B cell (primary cell): ENCODE results near the gene WWC1. TPM values are rescaled to one million over a fixed set of nuclear protein-coding genes. Genes with fewer than 3 reads are reported as not detected.

Experiments used
- ATAC-seq: fragments of 200-7000 bp; cut with Tn5 transposase; one replicate; pipeline ENCODE4 v1.10.0; 2021; ENCODE audit warnings: low read depth, mild to moderate bottlenecking, moderate number of reproducible peaks, moderate library complexity
- CTCF ChIA-PET: fragments of 350-600 bp; sonication (Branson Sonifier 250); formaldehyde crosslinking; loops from one replicate; lab custom pipeline; 2021; ENCODE audit warnings: antibody characterized with exemption, inconsistent platforms; lab: Charles Lee
- POLR2A ChIA-PET: fragments of 350-600 bp; sonication (Branson Sonifier 250); formaldehyde crosslinking; loops from one replicate; lab custom pipeline; 2021; ENCODE audit warnings: antibody characterized with exemption; lab: Charles Lee
- DNase-seq: peaks from one replicate; pipeline ENCODE4 v3.0.0; 2013
- H2AFZ ChIP-seq: 2 replicates; pipeline ENCODE4 v1.6.1; 2012; ENCODE audit warnings: mild to moderate bottlenecking, low read depth, low read length; ENCODE audit not compliant: insufficient read depth, poor library complexity, severe bottlenecking
- H3K27ac ChIP-seq, 2 donors: 1 replicate in 1 of 2; 2 replicates in 1 of 2; pipeline ENCODE4 v1.5.1; 2012 to 2013; ENCODE audit warnings: low read length in 2 of 2, mild to moderate bottlenecking in 2 of 2, moderate library complexity in 1 of 2
- H3K27me3 ChIP-seq, 4 experiments: fragments of 200-600 bp in 1 of 4; sonication (generic) in 1 of 4; replicated peaks in 1 of 4; 1 replicate in 2 of 4; 2 replicates in 2 of 4; pipeline versions ENCODE4 v1.6.1 to v1.7.0; 2013 to 2016; ENCODE audit warnings: low read length in 3 of 4, mild to moderate bottlenecking in 2 of 4, mixed read lengths in 1 of 4, moderate library complexity in 1 of 4; ENCODE audit not compliant: insufficient read depth in 4 of 4, control insufficient read depth in 3 of 4; ENCODE audit errors: control extremely low read depth in 1 of 4
- H3K36me3 ChIP-seq, 2 experiments: replicated peaks in 1 of 2; 1 replicate in 1 of 2; 2 replicates in 1 of 2; pipeline versions ENCODE4 v1.6.1 to v1.7.1; 2013; ENCODE audit warnings: low read length in 1 of 2; ENCODE audit not compliant: insufficient read depth in 2 of 2, control insufficient read depth in 1 of 2; ENCODE audit errors: control extremely low read depth in 1 of 2, extremely low read depth in 1 of 2
- H3K4me1 ChIP-seq, 2 donors: fragments of 200-600 bp in 1 of 2; sonication (generic) in 1 of 2; 1 replicate in 1 of 2; 2 replicates in 1 of 2; pipeline versions ENCODE4 v1.5.1 to v1.6.1; 2013 to 2017; ENCODE audit warnings: low read length in 2 of 2; ENCODE audit not compliant: control insufficient read depth in 2 of 2, insufficient read depth in 2 of 2
- H3K4me2 ChIP-seq: replicated peaks from 2 replicates; pipeline ENCODE3; 2012; ENCODE audit warnings: mild to moderate bottlenecking, low read depth, low read length; ENCODE audit not compliant: poor library complexity, severe bottlenecking
- H3K4me3 ChIP-seq, 5 experiments: fragments of 200-600 bp in 1 of 5; sonication (generic) in 1 of 5; 1 replicate in 3 of 5; 2 replicates in 2 of 5; pipeline versions ENCODE4 v1.5.1 to v1.7.0; 2011 to 2016; ENCODE audit warnings: low read length in 4 of 5, mild to moderate bottlenecking in 4 of 5, low read depth in 2 of 5, control low read depth in 1 of 5, moderate library complexity in 1 of 5; ENCODE audit not compliant: insufficient read depth in 1 of 5; ENCODE audit errors: control extremely low read depth in 1 of 5, extremely low read depth in 1 of 5
- H3K79me2 ChIP-seq: fragments of 200-600 bp; sonication (generic); one replicate; pipeline ENCODE4 v1.6.0; 2016; ENCODE audit warnings: low read length; ENCODE audit not compliant: control insufficient read depth, insufficient read depth
- H3K9ac ChIP-seq: fragments of 200-600 bp; sonication (generic); 2 replicates; pipeline ENCODE4 v1.6.1; 2017; ENCODE audit warnings: mild to moderate bottlenecking, low read length, moderate library complexity
- H3K9me3 ChIP-seq, 3 donors: one replicate each; pipeline versions ENCODE4 v1.6.1 to v1.7.1; 2013; ENCODE audit warnings: low read length in 2 of 3; ENCODE audit not compliant: control insufficient read depth in 2 of 3, insufficient read depth in 1 of 3; ENCODE audit errors: control extremely low read depth in 1 of 3
- H4K20me1 ChIP-seq: 2 replicates; pipeline ENCODE4 v1.6.0; 2012; ENCODE audit warnings: mild to moderate bottlenecking, low read length; ENCODE audit not compliant: insufficient read depth, control insufficient read depth, poor library complexity, severe bottlenecking
- H3K27ac Mint-ChIP-seq: one replicate; pipeline ENCODE4 v1.8.0; 2021; ENCODE audit warnings: mixed read lengths
- H3K27me3 Mint-ChIP-seq: one replicate; pipeline ENCODE4 v1.8.0; 2021; ENCODE audit warnings: mixed read lengths
- H3K4me1 Mint-ChIP-seq: one replicate; pipeline ENCODE4 v1.8.0; 2021; ENCODE audit warnings: mixed read lengths
- H3K4me3 Mint-ChIP-seq: one replicate; pipeline ENCODE4 v1.8.0; 2021; ENCODE audit warnings: mixed read lengths
- H3K9me3 Mint-ChIP-seq: one replicate; pipeline ENCODE4 v1.8.0; 2022; ENCODE audit warnings: mixed read lengths; ENCODE audit not compliant: insufficient read depth
- EZH2 ChIP-seq: IDR thresholded peaks from 2 replicates; pipeline ENCODE4 v1.6.1; 2012; ENCODE audit warnings: borderline replicate concordance, low read depth, mild to moderate bottlenecking, moderate library complexity, low read length; ENCODE audit not compliant: insufficient read depth, poor library complexity, severe bottlenecking
- WGBS: methylation state at CpG from one replicate; pipeline ENCODE4 v1.1.5; 2013; ENCODE audit warnings: missing lambda C conversion rate; ENCODE audit not compliant: insufficient coverage; 5-methylcytosine and 5-hydroxymethylcytosine counted together
- intact Hi-C: fragments of 100-400 bp; cut with micrococcal nuclease; formaldehyde crosslinking; loops from one replicate; pipeline ENCODE4 v1.10.0; 2022
- polyA plus RNA-seq: library from polyadenylated mRNA; depleted of rRNA; stranded (reverse); fragments of >200 nt; gene quantifications from 2 replicates; pipeline ENCODE4 v1.2.3, GENCODE V29; 2012
- total RNA-seq, 2 donors: library from RNA; stranded (reverse); fragments of 120-200 nt in 1 of 2; gene quantifications; 1 replicate in 1 of 2; 2 replicates in 1 of 2; pipeline versions ENCODE4 v1.2.3 to v1.2.4, GENCODE V29; 2013 to 2022
- TF ChIP-seq, protein P1 (sequence below): fragments of 200-600 bp; IDR thresholded peaks from one replicate; pipeline ENCODE4 v1.8.0; 2022; ENCODE audit warnings: antibody characterized with exemption, mild to moderate bottlenecking

The WWC1 gene
- total and polyA plus RNA-seq, 2 donors (not counting 1 experiment from before 2014, with no cell fraction given): 1.5 to 2.0 TPM

DNA sequence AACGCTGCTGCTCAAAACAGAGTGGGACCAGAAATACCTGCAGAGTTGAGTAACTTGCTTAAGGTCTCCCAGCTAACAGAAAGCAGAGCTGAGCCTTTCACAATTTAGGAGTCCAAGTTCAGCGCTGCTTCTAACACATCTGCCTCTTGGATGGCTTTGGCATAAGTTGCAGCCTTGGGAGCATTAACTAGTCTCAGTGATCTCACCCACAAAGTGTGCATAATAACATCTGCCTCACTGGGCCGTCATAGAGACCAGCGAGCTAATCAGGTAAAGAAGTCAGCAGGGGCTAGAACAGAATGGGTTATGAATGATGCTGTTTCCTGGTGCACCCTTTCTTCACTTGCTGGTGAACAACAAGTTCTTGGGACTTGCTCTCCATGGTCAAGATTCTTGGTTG, 36.5 kb downstream of the WWC1 start:
- ATAC-seq (no peak), DNase-seq (no peak)
- Histone ChIP-seq H3K9ac (no peak overlapping the region), H3K27me3 (peaks cover 0 to 2% (median 0%) of the 10 kb centered on the region in 4 experiments), H3K4me1 (no peaks in the 10 kb centered on the region), H4K20me1 (no peaks in the 10 kb centered on the region), H3K36me3 (no peaks in the 10 kb centered on the region), H3K27ac (no peak overlapping the region), H3K79me2 (no peaks in the 10 kb centered on the region), H2AFZ (no peak overlapping the region), H3K9me3 (peaks cover 0 to 3% (median 0%) of the 10 kb centered on the region in 3 donors), H3K4me2 (no peak overlapping the region), H3K4me3 (no peak overlapping the region)
- no peak overlapping the region for H3K27ac Mint-ChIP-seq
- 90% methylated on average over 3 of the region's 4 CpGs for WGBS
- POLR2A ChIA-PET: no interaction called here
- H3K4me3 Mint-ChIP-seq: no peak overlapping the region
- no peaks in the 10 kb centered on the region for H3K9me3 Mint-ChIP-seq
- TF ChIP-seq, protein P1, sequence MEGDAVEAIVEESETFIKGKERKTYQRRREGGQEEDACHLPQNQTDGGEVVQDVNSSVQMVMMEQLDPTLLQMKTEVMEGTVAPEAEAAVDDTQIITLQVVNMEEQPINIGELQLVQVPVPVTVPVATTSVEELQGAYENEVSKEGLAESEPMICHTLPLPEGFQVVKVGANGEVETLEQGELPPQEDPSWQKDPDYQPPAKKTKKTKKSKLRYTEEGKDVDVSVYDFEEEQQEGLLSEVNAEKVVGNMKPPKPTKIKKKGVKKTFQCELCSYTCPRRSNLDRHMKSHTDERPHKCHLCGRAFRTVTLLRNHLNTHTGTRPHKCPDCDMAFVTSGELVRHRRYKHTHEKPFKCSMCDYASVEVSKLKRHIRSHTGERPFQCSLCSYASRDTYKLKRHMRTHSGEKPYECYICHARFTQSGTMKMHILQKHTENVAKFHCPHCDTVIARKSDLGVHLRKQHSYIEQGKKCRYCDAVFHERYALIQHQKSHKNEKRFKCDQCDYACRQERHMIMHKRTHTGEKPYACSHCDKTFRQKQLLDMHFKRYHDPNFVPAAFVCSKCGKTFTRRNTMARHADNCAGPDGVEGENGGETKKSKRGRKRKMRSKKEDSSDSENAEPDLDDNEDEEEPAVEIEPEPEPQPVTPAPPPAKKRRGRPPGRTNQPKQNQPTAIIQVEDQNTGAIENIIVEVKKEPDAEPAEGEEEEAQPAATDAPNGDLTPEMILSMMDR: no peak
- TF ChIP-seq EZH2: no peak
- peaks cover 4% of the 10 kb centered on the region for H3K4me1 Mint-ChIP-seq
- CTCF ChIA-PET: no interaction called here
- peaks cover 7% of the 10 kb centered on the region for H3K27me3 Mint-ChIP-seq
- intact Hi-C loops: no loop called here

DNA sequence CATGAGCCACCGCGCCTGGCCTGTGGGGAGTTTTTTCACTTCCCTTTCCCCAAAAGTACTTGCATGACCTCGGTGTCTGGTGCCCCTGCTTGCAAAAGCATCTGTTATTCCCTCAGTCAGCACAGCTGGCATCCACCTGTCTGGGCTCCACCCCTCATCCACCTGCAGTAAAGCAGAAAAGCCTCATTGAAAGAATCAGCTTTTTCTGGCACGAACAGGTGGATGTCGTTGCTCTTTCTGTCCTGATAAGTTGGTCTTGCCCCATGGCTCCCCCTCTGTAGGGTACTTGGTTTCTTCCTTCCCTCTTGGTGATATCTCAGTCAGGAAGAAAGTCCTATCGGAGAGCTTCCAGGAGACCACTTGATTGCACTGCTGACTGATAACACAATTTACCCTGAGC, 37.4 kb downstream of the WWC1 start:
- DNase-seq: no peak
- WGBS: 0% methylated on average over 3 of the region's 6 CpGs
- Mint-ChIP-seq H3K9me3 (no peaks in the 10 kb centered on the region), H3K27ac (no peak overlapping the region), H3K4me3 (no peak overlapping the region), H3K27me3 (peaks cover 10% of the 10 kb centered on the region), H3K4me1 (peaks cover 4% of the 10 kb centered on the region)
- Histone ChIP-seq H4K20me1 (no peaks in the 10 kb centered on the region), H2AFZ (no peak overlapping the region), H3K9me3 (peaks cover 0 to 3% (median 0%) of the 10 kb centered on the region in 3 donors), H3K27me3 (peaks cover 0 to 2% (median 0%) of the 10 kb centered on the region in 4 experiments), H3K79me2 (no peaks in the 10 kb centered on the region), H3K4me3 (no peak overlapping the region), H3K27ac (no peak overlapping the region), H3K36me3 (no peaks in the 10 kb centered on the region), H3K4me2 (no peak overlapping the region), H3K9ac (no peak overlapping the region), H3K4me1 (no peaks in the 10 kb centered on the region)
- CTCF ChIA-PET: no interaction called here
- POLR2A ChIA-PET: no interaction called here
- intact Hi-C loops: no loop called here
- no peak for ATAC-seq
- no peak for TF ChIP-seq EZH2
